SW 1271 (cell line): Measurements from ENCODE around the gene GPSM1.
"Not testable (repeated sequence)": the region's sequence is repeated elsewhere in the genome, so short reads cannot be mapped to it uniquely, and the experiment has no call there.

ENCODE experiments used
- DNase-seq, 2 experiments: peaks; one replicate each; lab custom pipeline; 2025; lab: John Stamatoyannopoulos, UW

The GPSM1 gene

DNA sequence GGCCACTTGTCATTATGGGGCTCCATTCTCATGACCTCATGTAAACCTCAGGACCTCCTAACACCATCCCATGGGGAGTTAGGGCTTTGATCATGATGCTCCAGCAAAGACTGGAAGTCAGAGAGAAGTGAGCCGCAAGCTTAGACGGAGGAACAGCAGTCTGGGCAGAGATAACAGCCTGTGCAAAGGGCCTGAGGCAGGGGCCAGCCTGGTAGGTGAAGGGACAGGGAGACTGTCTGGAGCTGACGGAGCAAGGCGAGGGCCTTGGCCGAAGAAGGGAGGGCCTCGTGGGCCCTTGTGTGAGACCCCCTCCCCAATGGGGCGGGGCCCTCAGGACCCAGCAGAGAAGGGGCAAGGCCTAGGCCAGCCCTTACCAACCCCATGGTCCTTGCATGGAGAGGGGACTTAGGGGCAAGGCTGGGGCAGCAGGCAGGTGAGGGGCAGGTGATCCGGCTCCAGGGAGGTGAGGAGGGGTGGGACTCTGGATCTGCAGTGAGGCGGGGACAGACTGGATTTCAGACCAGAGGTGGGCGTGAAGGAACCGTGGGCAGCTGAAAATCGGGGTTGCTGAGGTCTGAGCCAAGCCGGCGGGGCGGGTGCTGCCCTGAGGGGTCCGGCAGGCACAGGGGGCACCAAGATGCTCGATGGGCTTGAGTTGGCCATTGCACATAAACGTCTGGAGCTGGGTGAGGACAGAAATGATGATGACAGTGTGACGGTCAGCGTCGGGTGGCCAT is 17.4 kb downstream of the GPSM1 start:
- DNase-seq = no peak

DNA sequence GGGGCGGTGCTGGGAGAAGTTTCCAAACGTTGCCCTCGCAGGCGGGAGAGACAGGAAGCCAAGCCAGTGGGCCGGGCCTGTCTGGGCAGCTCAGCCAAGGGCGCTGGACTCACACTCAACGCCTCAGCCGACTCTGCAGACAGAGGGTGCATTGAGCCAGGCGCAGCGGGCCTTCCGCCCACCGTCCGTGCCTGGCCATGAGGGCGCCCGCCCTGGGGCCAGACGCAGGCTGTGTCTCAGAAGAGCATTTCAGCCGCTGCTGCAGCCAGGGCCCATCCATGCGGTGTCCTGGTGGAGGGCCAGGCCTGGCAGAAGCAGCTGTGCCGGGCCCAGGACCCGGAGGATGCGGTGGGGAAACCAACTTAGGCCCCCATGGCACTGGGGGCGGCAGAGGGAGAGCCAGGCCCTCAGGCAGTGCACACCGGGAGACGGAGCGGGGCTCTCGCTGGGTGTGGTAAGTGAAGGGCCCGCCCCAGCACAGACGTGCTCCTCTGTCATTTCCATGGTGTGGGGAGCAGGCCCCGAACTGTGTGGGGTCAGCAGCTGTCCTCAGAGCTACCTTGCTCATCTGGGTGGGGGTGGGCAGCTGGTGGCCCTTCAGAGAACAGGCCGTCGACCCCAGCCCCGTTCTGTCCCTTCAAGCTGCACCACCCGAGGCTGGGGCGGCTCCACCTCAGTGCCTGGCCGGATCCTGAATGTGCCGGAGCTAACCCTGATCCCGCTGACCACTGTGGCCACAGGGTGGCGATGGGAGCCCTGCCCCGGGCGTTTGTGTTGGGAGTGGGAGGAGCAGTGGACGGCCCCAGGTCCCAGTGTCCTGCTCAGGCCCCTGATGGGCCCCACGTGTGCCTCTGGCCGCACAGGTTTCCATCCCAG is 18.2 kb downstream of the GPSM1 start:
- DNase-seq = peak in 1 of 2 experiments; percentile 26

DNA sequence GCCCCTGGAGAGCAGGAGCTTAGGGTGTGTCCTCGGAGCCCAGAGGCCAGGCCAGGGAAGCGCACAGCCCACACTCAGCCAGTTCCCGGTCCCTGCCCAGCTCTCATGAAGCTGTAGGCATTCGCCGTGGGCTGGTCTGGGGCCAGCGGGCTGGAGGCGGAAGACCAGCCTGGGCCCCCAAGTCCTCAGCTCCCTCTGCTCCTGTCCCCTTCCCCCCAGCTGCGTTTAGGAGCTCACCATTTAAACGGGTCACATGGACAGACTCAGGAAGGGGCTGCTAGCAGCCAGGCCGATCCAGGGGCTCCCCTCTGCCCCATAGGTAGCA is 18.8 kb downstream of the GPSM1 start:
- DNase-seq = no peak

DNA sequence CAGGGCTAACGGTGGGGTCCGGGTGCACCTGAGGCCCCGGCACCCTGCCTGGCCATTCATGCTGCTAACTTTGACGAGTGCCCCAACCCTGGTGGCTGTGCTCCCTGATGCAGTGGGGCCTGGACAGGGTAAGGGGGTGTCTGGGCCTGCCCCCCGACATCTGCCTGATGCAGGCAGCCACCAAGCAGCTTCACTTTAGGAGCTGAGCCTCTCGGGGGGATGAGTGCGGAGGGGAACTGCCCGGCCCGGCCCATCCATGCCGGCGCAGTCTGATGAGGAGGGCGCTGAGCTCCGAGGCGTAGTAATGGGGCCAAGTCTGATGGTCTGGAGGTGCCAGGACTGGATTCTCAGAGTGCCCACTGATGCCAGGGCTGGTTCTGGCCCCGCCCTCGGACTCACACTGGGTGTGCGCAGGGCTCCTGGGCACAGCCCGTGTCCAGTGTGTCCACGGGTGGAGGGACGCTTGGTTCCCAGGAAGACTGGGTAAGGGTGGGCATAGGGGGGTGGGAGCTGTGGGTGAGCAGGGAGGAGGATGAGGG is 19.7 kb downstream of the GPSM1 start:
- DNase-seq = no peak

DNA sequence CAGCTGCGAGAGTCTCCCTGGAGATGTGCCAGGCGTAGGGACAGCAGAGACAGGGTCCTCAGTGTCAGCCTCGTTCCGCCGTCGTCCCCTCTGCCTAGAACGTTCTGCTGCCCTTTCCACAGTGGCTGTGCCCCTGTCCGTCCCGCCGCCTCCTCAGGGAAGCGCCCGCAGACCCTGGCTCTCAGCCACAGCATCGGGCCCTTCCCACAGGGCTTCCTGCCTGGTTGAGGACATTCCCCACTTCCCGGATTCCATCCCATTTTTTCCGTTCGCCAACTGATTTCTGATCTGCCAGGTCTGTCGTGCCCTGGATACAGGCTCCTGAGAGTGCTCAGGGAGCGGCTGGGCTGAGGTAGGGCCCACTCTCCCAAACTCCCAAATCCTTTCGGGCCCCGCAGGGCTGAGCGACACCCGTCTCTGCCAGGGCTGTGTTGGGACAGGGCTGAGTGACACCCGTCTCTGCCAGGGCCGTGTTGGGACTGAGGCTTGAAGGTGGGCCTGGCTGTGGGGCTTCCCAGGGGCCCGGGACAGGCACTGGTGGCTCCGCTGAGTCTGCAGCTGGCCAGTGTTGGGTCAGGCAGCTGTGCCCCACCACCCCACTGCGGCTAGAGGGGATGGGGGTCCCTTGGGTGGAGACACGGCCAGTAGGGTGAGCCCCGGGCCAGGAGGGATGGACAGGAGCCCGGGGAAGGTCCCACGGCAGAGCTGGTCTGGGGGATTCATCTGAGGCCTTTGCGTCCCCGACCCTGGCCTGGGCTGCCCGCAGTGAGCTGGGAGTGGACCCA is 20.3 kb downstream of the GPSM1 start:
- DNase-seq = no peak

DNA sequence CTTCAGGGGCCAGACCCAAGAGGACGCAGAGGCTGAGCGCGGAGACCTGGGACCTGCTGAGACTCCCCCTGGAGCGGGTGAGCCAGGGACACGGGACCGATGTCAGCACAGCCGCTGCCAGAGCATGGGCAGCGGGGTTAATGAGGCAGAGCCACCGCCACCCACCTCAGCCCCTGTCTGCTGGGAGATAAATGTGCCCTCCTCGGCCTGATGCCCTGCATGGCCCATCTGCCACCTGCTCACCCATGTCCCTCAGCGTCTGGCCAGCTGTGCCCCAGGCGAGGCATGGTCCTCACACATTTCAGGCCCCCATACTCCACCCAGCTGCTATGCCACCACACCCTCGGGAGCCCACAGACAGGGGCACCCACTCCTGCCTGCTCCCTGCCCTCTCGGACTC is 21.4 kb downstream of the GPSM1 start:
- DNase-seq = no peak

DNA sequence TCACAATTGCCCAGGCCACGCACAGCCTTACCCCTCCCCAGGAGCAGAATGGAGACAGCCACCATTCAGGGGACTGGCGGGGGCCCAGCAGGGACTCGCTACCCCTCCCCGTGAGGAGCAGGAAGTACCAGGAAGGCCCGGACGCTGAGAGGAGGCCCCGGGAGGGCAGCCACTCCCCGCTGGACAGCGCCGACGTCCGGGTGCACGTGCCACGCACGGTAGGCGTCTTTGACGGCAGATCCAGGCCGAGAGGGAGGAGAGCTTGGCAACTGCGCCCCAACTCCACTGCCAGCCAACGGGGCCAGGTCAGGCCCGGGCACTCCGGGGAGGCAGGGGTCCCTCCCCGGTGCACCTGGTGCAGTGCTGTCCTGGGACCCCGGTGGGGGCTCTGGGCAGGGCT is 22.2 kb downstream of the GPSM1 start:
- no peak for DNase-seq

DNA sequence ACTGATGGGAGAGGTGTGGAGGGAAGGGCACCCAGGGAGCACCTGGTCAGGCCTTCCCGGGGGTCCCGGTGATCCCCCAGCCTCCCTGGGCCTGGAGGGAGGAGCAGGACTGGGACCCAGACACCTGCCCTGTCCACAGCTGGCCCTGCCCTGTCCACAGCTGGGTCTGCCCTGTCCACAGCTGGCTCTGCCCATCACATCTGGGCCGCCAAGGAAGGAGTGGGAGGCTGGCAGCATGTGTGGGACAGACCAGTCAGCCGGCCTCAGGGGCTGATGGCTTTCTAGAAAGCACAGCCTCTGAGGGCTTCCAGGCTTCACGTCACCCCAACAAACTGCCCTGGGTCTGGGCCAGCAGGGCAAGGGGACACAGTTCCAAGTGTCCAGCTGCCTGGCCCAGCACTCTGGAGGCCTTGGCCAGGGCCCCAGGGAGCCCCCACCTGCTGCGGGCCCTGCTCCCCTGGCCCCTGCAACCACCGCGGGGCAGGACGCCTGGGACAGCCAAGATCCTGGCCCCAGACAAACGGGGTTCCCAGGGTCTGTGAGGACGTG is 24.0 kb downstream of the GPSM1 start:
- no peak for DNase-seq

DNA sequence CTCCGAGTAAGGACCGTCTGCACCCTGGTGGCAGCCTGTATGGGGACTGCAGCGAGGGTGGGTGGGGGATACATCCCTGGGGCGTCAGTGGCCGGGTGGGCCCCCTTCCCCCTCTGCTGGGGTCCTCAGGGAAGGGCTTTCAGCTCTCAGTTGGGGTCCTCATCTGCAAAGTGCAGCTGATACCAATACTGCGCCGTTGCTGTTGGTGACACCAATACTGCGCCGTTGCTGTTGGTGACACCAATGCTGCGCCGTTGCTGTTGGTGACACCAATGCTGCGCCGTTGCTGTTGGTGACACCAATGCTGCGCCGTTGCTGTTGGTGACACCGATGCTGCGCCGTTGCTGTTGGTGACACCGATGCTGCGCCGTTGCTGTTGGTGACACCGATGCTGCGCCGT is 24.5 kb downstream of the GPSM1 start:
- not testable (repeated sequence) for DNase-seq

DNA sequence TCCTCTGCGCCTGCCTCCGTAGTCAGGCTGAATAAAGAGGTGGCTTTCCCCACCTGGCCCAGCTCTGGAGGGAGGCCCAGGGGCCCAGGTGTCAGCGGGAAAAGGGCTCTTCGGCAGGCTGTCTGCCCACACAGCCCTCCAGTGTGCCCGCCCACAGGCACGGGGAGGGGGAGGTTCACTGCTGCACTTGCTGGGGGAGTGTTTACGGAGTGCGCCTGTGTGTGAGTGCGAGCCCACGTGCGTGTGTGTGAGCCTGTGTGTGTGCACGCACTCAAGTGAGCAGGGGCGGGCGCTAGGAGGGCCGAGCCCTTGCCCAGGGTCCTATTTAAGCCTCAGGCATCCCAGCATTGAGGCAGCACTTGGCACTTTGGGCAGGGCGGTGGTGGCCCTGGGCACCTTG is 25.3 kb downstream of the GPSM1 start:
- DNase-seq = no peak

DNA sequence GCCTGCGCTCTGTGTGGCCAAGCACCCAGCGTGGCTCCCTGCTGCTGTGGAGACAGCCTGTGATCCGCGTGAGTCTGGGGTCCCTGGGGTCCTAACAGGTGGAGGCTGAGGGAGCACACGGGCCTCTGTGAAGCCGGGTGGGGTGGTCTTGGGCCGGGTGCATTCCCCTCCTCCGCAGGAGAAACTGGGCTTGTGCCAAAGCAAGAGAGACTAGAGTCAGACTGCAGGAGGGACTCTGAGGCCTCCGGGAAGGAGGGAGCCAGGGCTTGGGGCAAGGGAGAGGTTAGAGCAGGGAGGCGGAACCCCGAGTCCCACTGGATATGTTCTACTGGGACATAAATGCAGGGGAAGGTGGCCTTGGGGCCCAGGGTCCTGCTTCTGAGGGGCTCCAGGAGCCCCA is 25.7 kb downstream of the GPSM1 start:
- DNase-seq = no peak

DNA sequence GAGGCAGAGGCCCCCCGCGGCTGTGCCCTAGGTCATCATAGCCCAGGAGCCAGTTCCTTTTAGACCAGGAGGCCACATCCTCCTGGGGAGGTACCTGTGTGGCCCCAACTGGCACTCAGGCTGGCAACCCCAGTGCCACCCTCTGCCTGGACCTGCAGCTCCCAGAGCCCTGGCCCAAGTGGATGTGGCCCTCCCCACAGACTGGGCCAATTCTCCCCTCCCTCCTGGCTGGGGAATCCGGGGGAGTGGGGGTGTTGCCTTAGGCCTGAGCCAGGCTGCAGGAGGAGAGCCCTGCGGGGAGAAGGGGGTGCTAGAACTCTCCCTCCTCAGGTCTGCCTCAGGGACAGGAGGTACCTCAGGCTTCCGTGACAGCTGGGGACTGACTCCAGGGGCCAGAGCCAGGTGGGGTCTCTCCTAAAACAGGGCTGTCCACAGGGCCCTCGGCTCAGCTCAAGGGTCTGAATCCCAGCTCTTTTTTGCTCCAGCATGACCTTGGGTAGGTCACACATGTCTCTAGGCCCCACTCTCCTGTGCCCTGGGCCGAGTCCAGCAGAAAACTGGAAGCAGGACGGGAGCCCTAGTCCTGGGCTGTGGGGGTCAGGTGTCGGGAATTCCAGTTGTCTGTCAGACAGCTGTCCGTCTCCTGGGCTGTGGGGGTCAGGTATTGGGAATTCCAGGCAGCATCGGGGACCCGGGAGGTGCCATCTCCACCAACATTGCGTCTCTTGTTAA is 26.6 kb downstream of the GPSM1 start:
- DNase-seq = no peak

DNA sequence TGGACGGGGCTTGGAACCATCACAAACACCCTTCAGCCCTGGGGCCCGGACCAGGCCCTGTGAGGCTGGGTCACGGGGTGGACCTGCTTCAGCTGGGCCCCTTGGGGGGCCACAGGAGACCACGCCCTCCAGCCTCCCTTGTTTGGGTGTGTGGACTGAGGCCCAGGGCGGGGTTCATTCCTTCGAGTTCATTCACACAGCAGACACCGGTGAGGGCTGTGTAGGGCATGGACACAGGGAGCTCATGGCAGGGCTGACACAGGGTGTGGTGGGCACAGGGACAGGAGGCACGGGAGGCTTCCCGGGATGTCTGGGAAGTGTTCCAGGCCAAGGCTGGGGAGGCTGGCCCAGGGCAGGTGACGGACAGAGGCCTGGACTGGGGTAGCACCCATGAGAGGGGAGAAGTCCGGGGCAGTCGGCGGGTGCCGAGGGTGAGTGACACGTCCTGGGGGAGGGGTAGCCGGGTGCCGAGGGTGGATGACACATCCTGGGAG is 27.3 kb downstream of the GPSM1 start:
- DNase-seq = peak in 1 of 2 experiments; percentile 41

DNA sequence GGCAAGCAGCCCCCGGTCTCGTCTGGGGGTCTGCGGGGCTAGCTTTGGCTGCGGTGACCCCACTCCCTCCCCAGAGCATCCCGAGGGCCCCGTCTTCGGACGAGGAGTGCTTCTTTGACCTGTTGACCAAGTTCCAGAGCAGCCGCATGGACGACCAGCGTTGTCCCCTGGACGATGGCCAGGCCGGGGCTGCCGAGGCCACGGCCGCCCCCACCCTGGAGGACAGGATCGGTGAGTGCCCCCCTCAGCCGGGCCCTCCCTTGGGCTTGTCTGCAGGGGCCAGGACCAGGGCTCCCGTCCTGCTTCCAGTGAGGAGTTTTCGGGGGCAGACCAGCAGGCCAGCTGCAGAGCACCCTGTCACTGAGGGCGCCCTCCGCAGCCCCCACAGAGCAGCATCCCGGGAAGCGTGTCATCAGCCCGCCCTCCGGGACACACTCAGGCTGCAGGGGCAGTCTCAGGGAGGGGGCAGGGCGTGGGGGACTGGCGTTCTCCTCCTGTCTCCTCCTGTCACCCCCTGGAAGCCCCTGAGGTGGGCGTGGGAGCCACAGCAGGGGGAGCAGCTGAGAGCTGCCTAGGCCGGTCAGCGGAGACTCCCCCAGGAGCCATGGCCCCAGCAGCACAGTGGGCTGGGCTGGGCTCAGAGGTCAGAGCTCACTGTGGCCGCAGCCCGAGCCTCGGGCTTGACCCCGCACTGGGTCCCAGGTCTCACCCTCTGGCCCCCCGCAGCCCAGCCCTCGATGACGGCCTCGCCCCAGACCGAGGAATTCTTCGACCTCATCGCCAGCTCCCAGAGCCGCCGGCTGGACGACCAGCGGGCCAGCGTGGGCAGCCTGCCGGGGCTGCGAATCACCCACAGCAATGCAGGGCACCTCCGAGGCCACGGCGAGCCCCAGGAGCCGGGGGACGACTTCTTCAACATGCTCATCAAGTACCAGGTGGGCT is 28.5 kb downstream of the GPSM1 start:
- DNase-seq = no peak

DNA sequence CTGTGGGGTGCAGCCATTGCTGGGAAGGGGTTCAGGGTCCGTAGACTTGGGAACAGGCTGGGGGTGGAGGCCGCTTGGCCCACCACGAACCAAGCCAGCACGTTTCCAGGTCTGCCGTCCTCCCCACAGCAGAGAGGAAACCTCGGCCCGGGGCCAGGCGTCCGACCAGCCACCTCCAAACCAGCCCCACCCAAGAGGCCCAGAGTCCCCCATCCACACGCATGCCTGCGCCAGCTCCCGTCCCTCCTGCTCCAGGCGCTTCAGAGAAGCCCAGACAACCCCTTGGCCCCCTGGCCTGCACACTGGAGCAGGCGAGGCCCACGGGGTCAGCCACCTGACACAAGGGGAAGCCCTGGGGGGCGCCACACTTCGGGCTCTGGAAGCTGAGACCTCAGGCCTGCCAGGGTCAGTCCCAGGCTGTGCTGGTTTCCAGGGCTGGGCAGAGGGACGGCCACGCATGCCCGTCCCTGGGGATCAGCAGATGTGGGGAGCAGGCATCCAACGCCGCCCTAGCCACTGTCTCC is 29.9 kb downstream of the GPSM1 start:
- DNase-seq = no peak

DNA sequence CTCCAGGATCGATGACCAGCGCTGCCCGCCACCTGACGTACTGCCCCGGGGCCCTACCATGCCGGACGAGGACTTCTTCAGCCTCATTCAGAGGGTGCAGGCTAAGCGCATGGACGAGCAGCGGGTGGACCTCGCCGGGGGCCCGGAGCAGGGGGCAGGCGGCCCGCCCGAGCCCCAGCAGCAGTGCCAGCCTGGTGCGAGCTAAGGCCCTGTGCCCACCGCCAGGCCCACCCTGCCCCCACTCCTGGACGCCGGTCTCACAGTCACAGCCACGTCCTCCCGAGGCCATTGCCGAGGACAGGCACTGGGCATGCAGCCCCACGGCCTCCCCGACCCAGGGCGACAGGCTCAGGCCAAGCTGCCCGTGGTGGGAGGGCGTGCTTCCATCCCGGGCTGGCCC is 30.7 kb downstream of the GPSM1 start:
- DNase-seq = no peak

DNA sequence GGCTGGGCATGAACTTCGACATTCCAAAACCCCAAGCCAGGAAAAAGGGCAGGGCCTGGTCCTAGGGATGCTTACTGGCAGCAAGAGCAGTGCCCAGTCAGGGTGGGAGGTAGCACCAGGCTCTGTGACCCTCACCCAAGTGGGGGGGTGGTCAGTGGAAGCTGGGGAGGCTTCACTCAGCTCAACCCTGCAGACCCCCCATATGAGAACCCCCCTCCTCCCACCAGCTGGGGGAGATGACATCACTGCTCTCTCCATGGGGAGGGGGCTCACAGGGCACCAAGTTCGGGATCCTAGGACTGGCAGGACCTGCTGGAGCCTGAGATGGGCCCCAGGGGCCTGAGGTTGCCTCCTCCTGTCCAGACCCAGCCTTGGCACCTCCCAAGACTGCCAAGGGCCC is 31.5 kb downstream of the GPSM1 start:
- DNase-seq = no peak

DNA sequence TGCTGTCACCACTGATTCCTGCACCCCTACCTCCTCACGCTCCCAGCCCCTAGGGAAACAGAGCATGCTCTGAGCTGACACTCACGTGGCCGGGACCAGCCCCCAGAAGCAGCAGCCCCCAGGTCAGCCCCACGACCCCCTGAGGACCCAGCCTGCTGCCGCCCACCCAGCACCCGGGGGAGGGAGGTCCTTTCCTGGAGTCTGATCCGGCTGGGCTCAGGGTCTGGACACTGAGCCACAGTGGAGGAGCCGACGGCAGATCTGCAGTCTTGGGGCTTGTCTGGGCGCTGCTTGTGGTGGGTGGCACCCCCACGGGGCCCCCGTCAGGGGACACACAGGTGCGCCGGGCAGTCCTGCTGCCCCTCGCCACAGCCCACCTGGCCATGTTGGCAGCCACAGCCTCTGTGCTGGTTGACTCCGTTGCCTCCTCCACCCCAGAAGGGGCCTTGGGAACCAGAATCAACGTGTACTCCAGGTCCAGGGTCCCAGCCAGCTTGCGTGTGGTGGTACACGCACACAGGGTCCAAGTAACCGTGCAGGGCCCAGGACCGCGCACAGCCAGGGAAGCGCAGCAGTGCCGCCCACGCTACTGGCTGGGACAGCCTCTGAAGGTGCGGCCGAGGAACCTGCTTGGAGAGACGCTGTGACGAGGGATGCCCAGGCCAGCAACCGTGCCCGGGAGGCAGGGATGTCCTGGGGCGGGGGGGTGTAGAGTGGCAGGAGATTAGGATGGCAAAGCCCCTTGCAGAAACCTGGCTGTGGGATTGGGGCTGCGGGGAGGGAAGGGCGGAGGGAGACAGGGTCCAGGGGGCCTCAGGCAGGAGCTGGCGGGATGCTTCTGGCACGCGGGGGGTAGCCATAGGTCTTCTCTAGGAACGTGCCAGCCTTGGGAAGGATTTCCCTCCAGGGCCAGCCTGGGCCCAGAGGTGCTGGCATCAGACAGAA is 32.7 kb downstream of the GPSM1 start:
- DNase-seq = no peak
